Stimulated activated CD8-positive, alpha-beta memory T cell treated with anti-CD3 and anti-CD28 coated beads, Interleukin-7, amount 100 ng/mL, for 48 hours (primary cell): Measurements from ENCODE around the gene HIPK2.
A peak's percentile ranks its signal among the peaks of the same experiment; 100 is the strongest.
"Not testable (repeated sequence)": the region's sequence is repeated elsewhere in the genome, so short reads cannot be mapped to it uniquely, and the experiment has no call there.

ENCODE experiments used
- DNase-seq, 2 donors: peaks; one replicate each; pipeline ENCODE4 v3.0.0-alpha.2; 2020; ENCODE audit warnings: low read depth in 1 of 2; ENCODE audit errors: extremely low read depth in 1 of 2

Gene HIPK2

DNA sequence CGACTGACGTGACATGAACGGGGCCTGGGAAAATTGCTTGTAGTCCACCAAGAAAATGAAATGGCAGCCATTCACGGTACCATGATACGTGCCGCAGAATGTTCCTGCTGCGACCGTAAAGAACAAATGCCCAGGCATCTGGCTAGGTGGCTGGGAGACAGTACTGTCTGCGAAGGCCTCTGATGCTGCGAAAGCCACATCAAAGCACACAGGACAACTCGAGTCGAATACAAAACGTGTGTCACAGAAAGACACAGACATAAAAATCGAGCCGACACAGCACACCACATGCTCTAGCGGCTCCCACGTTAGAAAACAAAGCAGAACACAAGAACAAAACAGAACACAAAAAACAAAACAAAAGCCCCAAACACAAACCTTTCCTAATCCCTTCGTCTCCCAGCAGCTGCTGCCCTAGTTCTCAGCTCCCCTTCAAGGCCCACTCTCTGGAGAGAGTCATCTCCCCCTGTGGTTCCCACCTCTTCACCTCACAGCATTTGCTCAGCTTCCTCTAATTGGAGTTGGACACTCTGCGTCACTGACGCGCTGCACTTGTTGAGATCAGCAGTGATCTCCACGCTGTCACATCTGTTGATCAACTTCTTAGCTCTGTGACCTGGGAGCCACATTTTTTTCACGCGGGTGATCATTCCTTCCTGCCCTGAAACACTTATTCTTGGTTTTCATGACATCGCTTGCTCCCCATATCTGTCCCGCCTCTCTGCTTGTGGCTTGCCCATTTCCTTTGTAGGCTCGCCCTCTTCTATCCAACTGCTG is 142.1 kb downstream of the HIPK2 start:
- peak; percentile 35 to 63 for DNase-seq

- no peak for DNase-seq
Observed at GRCh38 chr7:139634087-139634486, 143.7 kb downstream of the HIPK2 start.

DNA sequence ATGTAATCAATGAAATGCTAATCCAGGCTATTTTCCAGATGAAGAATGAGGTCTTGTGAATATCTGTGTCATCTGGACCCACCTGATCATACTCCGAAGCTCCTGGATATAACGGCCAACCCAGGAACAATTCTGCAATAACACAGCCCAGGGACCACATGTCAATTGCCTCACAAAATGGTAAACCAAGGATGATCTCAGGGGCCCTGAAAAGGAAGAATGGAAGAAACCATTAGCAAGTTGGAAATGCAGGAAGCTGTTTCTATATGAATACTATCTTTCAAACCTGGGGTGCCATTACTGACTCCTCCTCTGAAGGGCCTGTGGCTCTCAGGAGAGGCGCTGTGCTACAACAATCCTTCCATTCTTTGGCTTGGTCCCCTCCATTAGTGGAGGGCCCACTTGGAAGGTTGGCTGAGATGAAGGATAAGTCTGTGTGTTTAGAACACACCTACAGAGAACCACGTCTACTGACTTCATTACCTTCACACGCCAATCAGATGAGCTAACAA is 146.2 kb downstream of the HIPK2 start:
- no peak for DNase-seq

GRCh38 chr7:139630643-139631519 is 146.9 kb downstream of the HIPK2 start:
- DNase-seq: no peak

DNA sequence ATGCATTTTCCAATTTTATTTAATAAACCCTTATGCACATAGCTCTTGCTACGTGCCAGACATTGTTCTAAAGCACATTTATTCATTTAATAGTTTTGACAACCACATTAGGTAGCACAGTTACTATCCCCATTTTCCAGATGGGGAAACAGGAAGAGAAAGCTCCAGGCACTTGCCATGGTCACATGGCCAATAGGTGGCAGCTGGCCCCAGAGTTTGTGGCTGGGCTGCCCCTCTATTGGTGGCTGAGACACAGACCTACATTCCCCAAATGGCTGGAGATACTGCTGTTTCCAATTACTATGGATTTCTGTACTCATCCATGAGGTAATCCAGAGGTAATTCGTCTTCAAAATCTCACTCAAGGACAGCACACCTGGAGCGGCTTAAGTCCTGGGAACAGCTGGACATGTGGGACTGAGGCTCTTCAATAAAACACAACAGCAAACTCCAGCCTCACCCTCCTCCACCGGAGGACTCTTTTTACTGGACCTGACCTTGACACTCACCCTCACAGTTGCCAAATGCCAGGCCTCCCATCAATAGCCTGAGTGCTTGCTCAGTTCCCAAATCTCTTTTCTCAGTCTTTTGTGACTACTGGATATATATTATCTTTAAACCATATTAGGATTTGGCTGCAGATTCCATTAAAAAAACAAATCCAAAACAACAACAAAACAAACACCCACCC is 148.3 kb downstream of the HIPK2 start:
- no peak for DNase-seq

GRCh38 chr7:139627831-139628230 is 150.0 kb downstream of the HIPK2 start:
- no peak for DNase-seq

DNA sequence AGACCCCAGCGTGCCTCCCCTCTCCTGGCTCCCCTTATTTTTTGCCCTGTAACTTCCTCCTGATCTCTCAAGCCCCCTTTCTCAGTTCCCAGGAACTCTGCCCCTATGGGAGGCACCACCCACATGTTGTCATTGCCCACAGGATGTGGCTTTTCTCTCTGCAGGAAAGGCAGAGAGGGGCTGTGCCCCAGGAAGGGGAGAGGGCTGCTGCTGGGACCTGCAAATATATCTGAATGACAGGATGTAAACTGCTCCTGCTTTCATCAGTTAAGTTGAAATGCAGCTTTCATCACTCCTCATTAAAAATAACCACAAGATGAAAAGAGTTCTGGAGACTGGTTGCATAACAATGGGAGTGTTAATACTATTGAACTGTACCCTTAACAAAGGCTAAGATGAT is 151.0 kb downstream of the HIPK2 start:
- DNase-seq: no peak

DNA sequence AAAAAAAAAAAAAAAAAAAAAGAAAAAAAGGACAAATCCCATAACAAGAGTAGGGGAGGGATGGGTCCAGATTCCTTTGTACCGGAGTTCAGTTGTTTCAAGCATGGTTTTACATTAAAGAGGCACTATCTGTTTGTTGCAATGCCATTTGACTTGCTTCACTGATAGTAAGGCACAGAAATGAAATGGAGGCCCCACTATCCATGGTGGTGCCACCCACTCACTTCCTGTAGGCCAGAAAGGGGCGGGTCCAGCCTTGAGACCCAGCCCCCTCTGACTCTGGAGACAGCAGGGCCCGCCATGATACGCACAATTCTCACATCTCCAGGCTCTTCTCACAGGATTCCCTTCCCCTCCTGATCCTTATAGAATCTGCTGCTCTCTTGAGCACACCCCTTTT is 154.3 kb downstream of the HIPK2 start:
- no peak for DNase-seq

GRCh38 chr7:139620676-139621344 is 157.0 kb downstream of the HIPK2 start:
- peak; percentile 20 to 35 for DNase-seq

DNA sequence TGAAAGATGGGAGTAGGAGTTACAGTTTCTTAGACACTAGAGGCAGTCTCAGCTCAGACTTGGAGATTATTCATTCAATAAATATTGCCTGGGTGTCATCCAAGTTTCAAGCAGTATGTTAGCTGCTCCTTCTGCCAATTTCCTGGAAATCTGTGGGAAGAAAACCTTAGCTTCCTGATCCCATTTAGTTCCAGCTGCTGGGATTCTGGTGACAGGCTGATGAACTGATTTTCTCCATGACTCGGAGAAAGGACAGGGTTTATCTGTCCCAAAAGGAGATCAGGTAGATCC is 158.5 kb downstream of the HIPK2 start:
- DNase-seq: no peak

GRCh38 chr7:139618482-139619366 is 159.1 kb downstream of the HIPK2 start:
- DNase-seq: no peak

- DNase-seq: no peak
Observed at GRCh38 chr7:139617074-139617473, 160.7 kb downstream of the HIPK2 start.

- no peak for DNase-seq
Observed at GRCh38 chr7:139614886-139615285, 162.9 kb downstream of the HIPK2 start.

DNA sequence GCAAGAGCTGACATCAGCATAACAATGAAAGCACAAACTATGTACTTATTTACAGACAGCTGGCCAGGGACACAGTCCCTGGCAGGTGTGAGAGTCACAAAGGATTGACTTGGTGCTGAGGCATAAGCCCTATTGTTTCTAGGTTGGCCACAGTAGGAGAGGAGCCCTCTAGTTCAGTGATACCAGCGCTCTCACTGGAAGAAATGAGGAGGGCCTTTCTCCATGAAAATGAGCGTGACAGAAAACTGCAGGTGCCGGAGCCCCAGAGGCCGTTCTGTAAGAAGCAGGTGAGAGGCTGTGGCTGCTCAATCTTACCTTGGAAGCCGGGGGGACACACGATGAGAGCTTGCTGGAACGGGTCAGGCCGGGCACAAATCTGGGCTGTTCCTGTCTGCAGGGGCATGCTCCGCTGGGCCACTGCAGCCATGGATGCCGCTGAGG is 163.8 kb downstream of the HIPK2 start:
- no peak for DNase-seq

- DNase-seq: not testable (repeated sequence)
Observed at GRCh38 chr7:139611556-139611955, 166.2 kb downstream of the HIPK2 start.

DNA sequence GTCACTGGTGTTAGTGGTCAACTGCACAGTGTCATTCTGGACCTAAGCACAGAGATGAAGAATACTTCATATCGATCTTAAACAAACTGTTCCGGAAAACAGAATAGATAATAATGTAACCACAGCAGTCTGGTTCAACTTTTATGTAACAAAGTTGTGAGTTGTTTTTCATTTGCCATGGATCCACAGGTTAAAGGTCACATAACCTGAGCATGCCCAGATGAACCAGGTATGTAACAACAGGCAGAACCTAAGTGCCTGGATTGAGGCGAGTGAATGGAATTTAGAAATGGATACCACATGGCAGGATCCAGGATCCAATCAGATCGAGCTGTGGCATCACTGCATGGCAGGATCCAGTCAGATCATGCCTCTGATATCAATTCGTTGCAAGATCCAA is 167.2 kb downstream of the HIPK2 start:
- DNase-seq: no peak

- no peak for DNase-seq
Observed at GRCh38 chr7:139603896-139604295, 173.9 kb downstream of the HIPK2 start.

DNA sequence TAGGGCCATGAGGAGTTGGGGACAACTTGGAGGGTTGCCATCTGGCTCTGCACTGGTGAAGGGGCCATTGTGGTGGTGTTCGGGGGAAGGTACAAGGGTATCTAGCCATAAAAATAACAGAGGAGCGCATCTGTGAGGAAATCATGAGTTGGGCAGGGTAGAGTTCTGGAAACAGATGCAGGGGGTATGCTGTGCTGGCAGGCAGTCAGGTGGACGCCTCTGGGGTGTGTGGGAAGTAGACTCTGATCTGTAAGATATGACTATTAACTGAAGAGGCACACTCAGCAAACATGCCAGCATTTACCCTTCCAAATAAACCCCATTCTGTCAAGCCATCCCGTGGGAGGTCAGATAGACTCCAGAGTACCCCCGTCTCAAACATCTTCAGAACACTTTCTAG is 174.5 kb downstream of the HIPK2 start:
- no peak for DNase-seq

- DNase-seq: no peak
Observed at GRCh38 chr7:139602143-139602722, 175.6 kb downstream of the HIPK2 start.

DNA sequence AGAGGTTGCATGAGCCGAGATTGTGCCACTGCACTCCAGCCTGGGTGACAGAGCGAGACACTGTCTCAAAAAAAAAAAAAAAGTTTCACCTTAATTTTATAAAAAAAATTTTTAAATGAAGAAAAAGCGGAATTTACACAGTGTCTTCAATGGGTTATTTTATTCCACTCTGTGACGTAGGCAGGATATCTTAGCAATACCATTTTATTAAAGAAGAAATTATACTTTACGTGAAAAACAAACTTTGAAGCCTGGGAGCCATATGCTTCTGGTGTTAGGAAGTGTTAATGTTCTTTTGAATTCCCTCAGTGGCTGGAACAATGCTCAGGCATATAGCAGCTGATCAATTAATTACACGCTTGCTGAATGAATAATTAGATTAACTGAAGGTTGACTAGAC is 176.6 kb downstream of the HIPK2 start:
- no peak for DNase-seq
